Measurements from ENCODE around the gene CACNA1C.

DNA sequence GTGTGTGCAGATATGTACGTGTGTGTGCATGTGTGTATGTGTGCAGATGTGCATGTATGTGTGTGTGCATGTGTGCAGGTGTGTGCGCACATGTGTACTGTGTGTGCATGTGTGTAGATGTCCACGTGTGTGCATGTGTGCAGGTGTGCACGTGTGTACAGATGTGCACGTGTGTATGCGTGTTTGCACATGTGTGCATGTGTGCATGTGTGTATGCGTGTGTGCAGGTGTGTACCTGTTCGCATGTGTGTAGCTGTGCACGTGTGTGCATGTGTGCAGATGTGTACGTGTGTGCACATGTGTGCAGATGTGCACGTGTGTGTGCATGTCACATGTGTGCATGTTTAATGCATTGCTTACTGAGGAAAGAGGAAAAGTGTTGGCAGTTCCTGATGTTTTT, 686.3 kb downstream of the CACNA1C start:
- TF ChIP-seq, protein P1, sequence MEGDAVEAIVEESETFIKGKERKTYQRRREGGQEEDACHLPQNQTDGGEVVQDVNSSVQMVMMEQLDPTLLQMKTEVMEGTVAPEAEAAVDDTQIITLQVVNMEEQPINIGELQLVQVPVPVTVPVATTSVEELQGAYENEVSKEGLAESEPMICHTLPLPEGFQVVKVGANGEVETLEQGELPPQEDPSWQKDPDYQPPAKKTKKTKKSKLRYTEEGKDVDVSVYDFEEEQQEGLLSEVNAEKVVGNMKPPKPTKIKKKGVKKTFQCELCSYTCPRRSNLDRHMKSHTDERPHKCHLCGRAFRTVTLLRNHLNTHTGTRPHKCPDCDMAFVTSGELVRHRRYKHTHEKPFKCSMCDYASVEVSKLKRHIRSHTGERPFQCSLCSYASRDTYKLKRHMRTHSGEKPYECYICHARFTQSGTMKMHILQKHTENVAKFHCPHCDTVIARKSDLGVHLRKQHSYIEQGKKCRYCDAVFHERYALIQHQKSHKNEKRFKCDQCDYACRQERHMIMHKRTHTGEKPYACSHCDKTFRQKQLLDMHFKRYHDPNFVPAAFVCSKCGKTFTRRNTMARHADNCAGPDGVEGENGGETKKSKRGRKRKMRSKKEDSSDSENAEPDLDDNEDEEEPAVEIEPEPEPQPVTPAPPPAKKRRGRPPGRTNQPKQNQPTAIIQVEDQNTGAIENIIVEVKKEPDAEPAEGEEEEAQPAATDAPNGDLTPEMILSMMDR (IDR thresholded peaks at IDR 0.05), result no peak
- TF ChIP-seq EZH2 (IDR thresholded peaks at IDR 0.05; ENCODE audit: borderline replicate concordance, insufficient read depth, low read depth, low read length, poor library complexity, severe bottlenecking), result no peak

All from B cell (primary cell).